GM21528 (cell line): ENCODE results near the gene SPRED2.

ENCODE experiments used
- ATAC-seq: cut with Tn5 transposase; IDR thresholded peaks from one replicate; pipeline ENCODE4 v1.9.1; 2021; ENCODE audit warnings: mild to moderate bottlenecking, moderate library complexity; ENCODE audit not compliant: unreplicated experiment, low FRiP score

SPRED2 gene

GRCh38 chr2:65432227-65433190 is at the start of gene SPRED2:
SPRED2 (minus strand) TSS chr2:65432599; CDS start chr2:65431987, 612 bp downstream.
- ATAC-seq = peak; percentile 40

GRCh38 chr2:65481961-65482360 is 49.6 kb upstream of the SPRED2 start:
- ATAC-seq = no peak

GRCh38 chr2:65479524-65479923 is 47.1 kb upstream of the SPRED2 start:
- ATAC-seq = no peak

- ATAC-seq = no peak
Observed at GRCh38 chr2:65478498-65479135, 46.2 kb upstream of the SPRED2 start.

- no peak for ATAC-seq
Observed at GRCh38 chr2:65477590-65477989, 45.2 kb upstream of the SPRED2 start.

- no peak for ATAC-seq
Observed at GRCh38 chr2:65476778-65477177, 44.4 kb upstream of the SPRED2 start.

GRCh38 chr2:65475000-65475399 is 42.6 kb upstream of the SPRED2 start:
- no peak for ATAC-seq

- ATAC-seq = no peak
Observed at GRCh38 chr2:65473045-65473444, 40.6 kb upstream of the SPRED2 start.

GRCh38 chr2:65471409-65471808 is 39.0 kb upstream of the SPRED2 start:
- no peak for ATAC-seq

GRCh38 chr2:65466551-65466950 is 34.2 kb upstream of the SPRED2 start:
- no peak for ATAC-seq

- ATAC-seq = no peak
Observed at GRCh38 chr2:65465857-65466256, 33.5 kb upstream of the SPRED2 start.

- ATAC-seq = no peak
Observed at GRCh38 chr2:65465124-65465523, 32.7 kb upstream of the SPRED2 start.

GRCh38 chr2:65464604-65465003 is 32.2 kb upstream of the SPRED2 start:
- no peak for ATAC-seq

- no peak for ATAC-seq
Observed at GRCh38 chr2:65458999-65459398, 26.6 kb upstream of the SPRED2 start.

GRCh38 chr2:65456886-65457285 is 24.5 kb upstream of the SPRED2 start:
- ATAC-seq = no peak

- no peak for ATAC-seq
Observed at GRCh38 chr2:65456064-65456463, 23.7 kb upstream of the SPRED2 start.

GRCh38 chr2:65453916-65454315 is 21.5 kb upstream of the SPRED2 start:
- no peak for ATAC-seq

GRCh38 chr2:65452150-65452895 is 19.9 kb upstream of the SPRED2 start:
- ATAC-seq = no peak

GRCh38 chr2:65450810-65451209 is 18.4 kb upstream of the SPRED2 start:
- no peak for ATAC-seq

GRCh38 chr2:65450393-65450792 is 18.0 kb upstream of the SPRED2 start:
- no peak for ATAC-seq
